ENCODE results near the gene KNDC1. TPM values are rescaled to one million over a fixed set of nuclear protein-coding genes. Genes with fewer than 3 reads are reported as not detected.

Gene KNDC1
- total RNA-seq, 2 donors from 2014 or later: 0.19 to 0.26 TPM

- Mint-ChIP-seq H3K4me3 (peak overlapping the region; percentile 55), H3K9me3 (no peaks in the 10 kb centered on the region)
- no peak for ATAC-seq (replicated peaks)
Measured at GRCh38 chr10:133235932-133236331, 75.9 kb downstream of the KNDC1 start.

GRCh38 chr10:133236401-133237240, 76.6 kb downstream of the KNDC1 start:
- no peaks in the 10 kb centered on the region for H3K36me3 Mint-ChIP-seq (ENCODE audit: low read depth)
- H3K27me3 Mint-ChIP-seq: peaks cover 29% of the 10 kb centered on the region
- no peak overlapping the region for H3K27ac Mint-ChIP-seq
- ATAC-seq (replicated peaks): peak; percentile 16
- H3K4me3 Mint-ChIP-seq: no peak overlapping the region
- H3K9me3 Mint-ChIP-seq: no peaks in the 10 kb centered on the region
- peaks cover 5% of the 10 kb centered on the region for H3K4me1 Mint-ChIP-seq

More at GRCh38 chr10:133235932-133236331, 75.9 kb downstream of the KNDC1 start:
- Mint-ChIP-seq H3K4me1 (peaks cover 4% of the 10 kb centered on the region), H3K27me3 (peaks cover 25% of the 10 kb centered on the region), H3K27ac (no peak overlapping the region), H3K36me3 (ENCODE audit: low read depth) (no peaks in the 10 kb centered on the region)

DNA sequence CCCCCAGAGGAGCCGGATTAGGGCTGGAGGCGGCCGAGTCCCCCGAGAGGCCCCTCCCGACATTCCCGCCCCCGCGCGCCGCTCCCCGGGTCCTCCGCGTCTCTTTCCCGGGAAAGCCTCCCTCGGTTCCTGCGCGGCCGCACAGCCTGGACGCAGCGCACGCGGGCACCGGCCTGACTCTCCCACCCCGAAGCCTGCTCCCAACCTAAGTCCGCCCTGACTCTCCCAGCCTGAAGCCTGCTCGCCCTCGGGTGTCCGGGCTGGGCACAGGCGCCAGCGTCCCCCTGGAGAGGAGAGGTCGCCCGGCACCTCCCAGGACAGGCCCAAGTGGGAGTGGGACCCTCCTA, 77.2 kb downstream of the KNDC1 start:
- Mint-ChIP-seq H3K4me1 (peaks cover 5% of the 10 kb centered on the region), H3K27me3 (peaks cover 32% of the 10 kb centered on the region), H3K27ac (no peak overlapping the region), H3K4me3 (no peak overlapping the region), H3K36me3 (ENCODE audit: low read depth) (no peaks in the 10 kb centered on the region), H3K9me3 (no peaks in the 10 kb centered on the region)
- ATAC-seq (replicated peaks): no peak

DNA sequence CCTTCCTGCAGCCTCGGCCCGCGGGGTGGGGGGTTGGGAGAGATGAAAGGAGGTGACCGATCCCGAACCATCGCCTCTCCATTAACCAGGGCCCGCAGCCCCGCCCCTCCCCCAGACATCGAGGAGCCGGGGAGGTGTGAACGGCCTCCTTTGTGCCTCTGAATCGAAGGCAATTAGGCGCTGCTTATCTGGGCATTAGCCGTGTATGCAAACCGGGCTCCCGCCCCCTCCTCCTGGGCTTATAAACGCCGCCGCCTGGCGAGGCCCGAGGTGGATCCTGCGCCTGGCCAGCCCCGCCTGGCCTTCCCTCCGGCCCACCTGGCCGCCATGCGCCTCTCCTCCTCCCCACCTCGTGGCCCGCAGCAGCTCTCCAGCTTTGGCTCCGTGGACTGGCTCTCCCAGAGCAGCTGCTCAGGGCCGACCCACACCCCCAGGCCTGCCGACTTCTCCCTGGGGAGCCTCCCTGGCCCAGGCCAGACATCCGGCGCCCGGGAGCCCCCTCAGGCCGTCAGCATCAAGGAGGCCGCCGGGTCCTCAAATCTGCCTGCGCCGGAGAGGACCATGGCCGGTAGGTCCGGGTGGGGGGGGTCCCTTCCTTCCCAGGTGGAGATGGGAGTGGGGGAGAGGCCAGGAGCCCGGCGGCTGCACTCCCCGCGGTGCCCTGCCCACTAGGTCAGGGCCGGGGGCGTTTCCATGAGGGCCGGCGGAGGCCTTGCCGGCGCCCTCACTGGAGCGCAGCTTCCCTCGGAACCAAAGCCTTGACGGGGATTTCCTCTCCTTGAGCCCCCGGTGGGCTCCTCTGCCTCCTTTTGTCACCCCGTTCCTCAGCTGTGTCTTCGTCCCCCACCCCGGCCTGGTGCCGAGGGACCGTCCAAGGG, 77.8 kb downstream of the KNDC1 start, which contains the start of gene VENTX:
Gene VENTX, plus strand, starts transcription at position 268 of the 878 bp plus-strand sequence. Its CDS starts 60 bp downstream, at position 328.
- H3K27me3 Mint-ChIP-seq: peaks cover 36% of the 10 kb centered on the region

GRCh38 chr10:133238466-133238804, 78.4 kb downstream of the KNDC1 start:
- ATAC-seq (replicated peaks): no peak
- Mint-ChIP-seq H3K4me1 (peaks cover 5% of the 10 kb centered on the region), H3K9me3 (no peaks in the 10 kb centered on the region), H3K27me3 (peaks cover 38% of the 10 kb centered on the region), H3K36me3 (ENCODE audit: low read depth) (no peaks in the 10 kb centered on the region), H3K27ac (no peak overlapping the region), H3K4me3 (no peak overlapping the region)

More for the DNA sequence above, 77.8 kb downstream of the KNDC1 start, which contains the start of gene VENTX:
- no peak within 1 kb of the TSS for H3K27ac Mint-ChIP-seq
- no peaks in the 10 kb centered on the region for H3K9me3 Mint-ChIP-seq
- H3K4me1 Mint-ChIP-seq: peaks cover 5% of the 10 kb centered on the region
- no peak within 1 kb of the TSS for H3K4me3 Mint-ChIP-seq
- ATAC-seq (replicated peaks): no peak
- no peaks in the 10 kb centered on the region for H3K36me3 Mint-ChIP-seq (ENCODE audit: low read depth)

DNA sequence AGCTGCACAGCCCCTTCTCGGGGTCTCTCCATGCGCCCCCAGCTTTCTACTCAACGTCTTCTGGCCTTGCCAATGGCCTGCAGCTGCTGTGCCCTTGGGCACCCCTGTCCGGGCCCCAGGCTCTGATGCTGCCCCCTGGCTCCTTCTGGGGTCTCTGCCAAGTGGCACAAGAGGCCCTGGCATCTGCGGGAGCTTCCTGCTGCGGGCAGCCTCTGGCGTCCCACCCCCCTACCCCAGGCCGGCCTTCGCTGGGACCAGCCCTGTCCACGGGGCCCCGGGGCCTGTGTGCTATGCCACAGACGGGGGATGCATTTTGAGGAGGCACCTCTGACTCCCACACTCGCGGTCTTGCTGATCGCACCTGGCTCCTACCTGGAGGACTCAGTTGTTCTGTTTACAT, 80.0 kb downstream of the KNDC1 start:
- H3K4me1 Mint-ChIP-seq: peaks cover 5% of the 10 kb centered on the region
- no peak overlapping the region for H3K27ac Mint-ChIP-seq
- H3K36me3 Mint-ChIP-seq (ENCODE audit: low read depth): no peaks in the 10 kb centered on the region
- H3K4me3 Mint-ChIP-seq: no peak overlapping the region
- H3K9me3 Mint-ChIP-seq: no peaks in the 10 kb centered on the region
- H3K27me3 Mint-ChIP-seq: peaks cover 33% of the 10 kb centered on the region
- ATAC-seq (replicated peaks): no peak

- Mint-ChIP-seq H3K9me3 (no peaks in the 10 kb centered on the region), H3K4me1 (peaks cover 5% of the 10 kb centered on the region), H3K27me3 (peaks cover 30% of the 10 kb centered on the region), H3K4me3 (peak overlapping the region; percentile 53), H3K36me3 (ENCODE audit: low read depth) (no peaks in the 10 kb centered on the region), H3K27ac (no peak overlapping the region)
- peak; percentile 9 for ATAC-seq (replicated peaks)
Measured at GRCh38 chr10:133241501-133242205, 81.6 kb downstream of the KNDC1 start.

- Mint-ChIP-seq H3K36me3 (ENCODE audit: low read depth) (no peaks in the 10 kb centered on the region), H3K27ac (no peak overlapping the region), H3K4me3 (peak overlapping the region; percentile 53), H3K4me1 (peaks cover 5% of the 10 kb centered on the region), H3K9me3 (no peaks in the 10 kb centered on the region), H3K27me3 (peaks cover 30% of the 10 kb centered on the region)
- ATAC-seq (replicated peaks): no peak
Measured at GRCh38 chr10:133242611-133243356, 82.8 kb downstream of the KNDC1 start.

DNA sequence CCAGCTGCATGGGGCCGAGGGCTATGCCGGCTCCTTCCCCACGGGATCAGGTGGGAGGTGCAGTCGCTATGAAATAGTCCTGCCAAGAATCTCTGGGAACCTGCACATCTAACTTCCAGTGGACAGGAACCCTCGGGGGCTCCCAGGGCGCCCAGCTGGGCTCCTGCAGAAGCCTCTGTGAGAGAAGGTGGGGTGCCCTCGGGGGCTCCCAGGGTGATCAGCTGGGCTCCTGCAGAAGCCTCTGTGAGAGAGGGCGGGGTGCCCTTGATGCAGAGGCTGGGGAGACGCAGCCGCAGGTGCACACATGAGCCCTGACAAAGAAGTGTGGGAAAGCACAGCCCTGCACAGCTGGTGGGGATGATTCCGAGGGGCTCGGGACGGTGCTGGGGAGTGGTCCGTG, 83.6 kb downstream of the KNDC1 start:
- H3K27ac Mint-ChIP-seq: no peak overlapping the region
- peaks cover 5% of the 10 kb centered on the region for H3K4me1 Mint-ChIP-seq
- no peak for ATAC-seq (replicated peaks)
- no peaks in the 10 kb centered on the region for H3K9me3 Mint-ChIP-seq
- no peak overlapping the region for H3K4me3 Mint-ChIP-seq
- peaks cover 28% of the 10 kb centered on the region for H3K27me3 Mint-ChIP-seq
- H3K36me3 Mint-ChIP-seq (ENCODE audit: low read depth): no peaks in the 10 kb centered on the region

- ATAC-seq (replicated peaks): no peak
- Mint-ChIP-seq H3K4me3 (no peak overlapping the region), H3K36me3 (ENCODE audit: low read depth) (no peaks in the 10 kb centered on the region), H3K4me1 (peaks cover 4% of the 10 kb centered on the region), H3K27me3 (peaks cover 27% of the 10 kb centered on the region), H3K27ac (no peak overlapping the region), H3K9me3 (no peaks in the 10 kb centered on the region)
Measured at GRCh38 chr10:133245439-133246235, 85.6 kb downstream of the KNDC1 start.

GRCh38 chr10:133246236-133246626, 86.2 kb downstream of the KNDC1 start:
- peaks cover 21% of the 10 kb centered on the region for H3K27me3 Mint-ChIP-seq
- ATAC-seq (replicated peaks): no peak
- no peaks in the 10 kb centered on the region for H3K4me1 Mint-ChIP-seq
- no peak overlapping the region for H3K27ac Mint-ChIP-seq
- H3K4me3 Mint-ChIP-seq: no peak overlapping the region
- H3K9me3 Mint-ChIP-seq: no peaks in the 10 kb centered on the region
- no peaks in the 10 kb centered on the region for H3K36me3 Mint-ChIP-seq (ENCODE audit: low read depth)

- no peaks in the 10 kb centered on the region for H3K36me3 Mint-ChIP-seq (ENCODE audit: low read depth)
- H3K27me3 Mint-ChIP-seq: peaks cover 10% of the 10 kb centered on the region
- no peak overlapping the region for H3K27ac Mint-ChIP-seq
- no peaks in the 10 kb centered on the region for H3K4me1 Mint-ChIP-seq
- no peak for ATAC-seq (replicated peaks)
- no peak overlapping the region for H3K4me3 Mint-ChIP-seq
- no peaks in the 10 kb centered on the region for H3K9me3 Mint-ChIP-seq
Measured at GRCh38 chr10:133247681-133248333, 87.8 kb downstream of the KNDC1 start.

- Mint-ChIP-seq H3K4me3 (no peak overlapping the region), H3K27me3 (peaks cover 5% of the 10 kb centered on the region), H3K4me1 (no peaks in the 10 kb centered on the region), H3K27ac (no peak overlapping the region), H3K9me3 (no peaks in the 10 kb centered on the region), H3K36me3 (ENCODE audit: low read depth) (no peaks in the 10 kb centered on the region)
- no peak for ATAC-seq (replicated peaks)
Measured at GRCh38 chr10:133248334-133248715, 88.3 kb downstream of the KNDC1 start.

Measured in activated T-helper 17 cell treated with anti-CD3 and anti-CD28 coated beads, Interleukin-2, amount 50 U/mL, for 72 hours (primary cell).